GM19467 (cell line): ENCODE results near the gene CD163.
"Not testable (repeated sequence)": the region's sequence is repeated elsewhere in the genome, so short reads cannot be mapped to it uniquely, and the experiment has no call there.

Experiments
- ATAC-seq: cut with Tn5 transposase; IDR thresholded peaks from one replicate; pipeline ENCODE4 v1.9.1; 2021; ENCODE audit warnings: mild to moderate bottlenecking, moderate library complexity; ENCODE audit not compliant: unreplicated experiment

The CD163 gene

DNA sequence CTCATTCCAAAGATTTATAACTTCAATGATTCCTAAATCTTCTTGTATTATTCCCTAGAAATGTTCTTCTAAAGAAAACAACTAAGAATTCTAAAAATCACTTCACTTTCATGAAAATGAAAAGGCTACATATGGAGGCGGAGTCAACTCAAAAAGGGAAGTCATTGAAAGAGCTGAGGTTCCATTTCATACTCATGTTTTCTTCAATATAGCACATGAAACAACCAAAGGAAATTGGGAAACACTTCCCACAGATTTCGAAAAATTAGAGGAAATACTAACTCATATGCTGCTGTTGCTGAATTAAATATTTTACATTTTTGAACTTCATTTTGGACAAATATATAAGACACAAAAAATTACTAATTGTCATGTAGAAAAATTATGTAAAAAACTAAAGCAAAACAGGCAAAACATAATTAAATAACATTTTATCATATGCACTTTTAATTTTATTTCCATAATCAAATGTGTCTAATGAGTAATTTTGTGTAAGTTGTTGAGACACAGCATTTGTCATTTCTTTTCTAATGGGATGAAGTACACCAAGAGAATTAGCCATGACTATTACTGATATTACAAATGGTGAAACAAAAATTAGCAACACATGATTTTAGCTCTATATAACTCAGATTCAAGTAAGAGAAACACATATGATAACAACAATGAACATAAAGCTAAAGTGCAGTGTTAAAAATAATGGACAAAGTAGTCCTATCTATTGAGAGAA lies at the start of gene CD163:
TSS of gene CD163 (minus strand) at position 92 of the 730 bp plus-strand sequence. CDS start at position 5, 87 bp downstream.
- ATAC-seq, result no peak

- ATAC-seq, result no peak
These were observed 39.2 kb upstream of the CD163 start for GRCh38 chr12:7542813-7543212.

- no peak for ATAC-seq
These were observed 38.5 kb upstream of the CD163 start for GRCh38 chr12:7542046-7542445.

DNA sequence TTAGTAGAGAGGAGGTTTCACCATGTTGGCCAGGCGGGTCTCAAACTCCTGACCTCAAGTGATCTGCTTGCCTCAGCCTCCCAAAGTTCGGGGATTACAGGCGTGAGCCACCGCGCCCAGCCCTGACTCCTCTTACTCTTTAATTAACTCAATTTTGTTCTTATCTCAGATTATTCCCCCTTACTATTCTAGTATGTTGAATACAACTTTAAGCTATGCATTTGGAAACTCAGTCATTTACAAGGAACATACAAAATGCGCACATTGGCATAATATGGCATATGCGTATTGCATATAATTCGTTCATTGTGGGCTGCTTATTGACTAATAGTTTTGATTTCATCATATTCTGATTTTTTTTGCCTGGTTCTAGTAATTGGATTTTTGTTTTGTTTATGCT lies 10.8 kb upstream of the CD163 start:
- no peak for ATAC-seq

GRCh38 chr12:7512553-7512952 lies 9.0 kb upstream of the CD163 start:
- ATAC-seq, result no peak

GRCh38 chr12:7509793-7510470 lies 6.4 kb upstream of the CD163 start:
- ATAC-seq, result not testable (repeated sequence)

DNA sequence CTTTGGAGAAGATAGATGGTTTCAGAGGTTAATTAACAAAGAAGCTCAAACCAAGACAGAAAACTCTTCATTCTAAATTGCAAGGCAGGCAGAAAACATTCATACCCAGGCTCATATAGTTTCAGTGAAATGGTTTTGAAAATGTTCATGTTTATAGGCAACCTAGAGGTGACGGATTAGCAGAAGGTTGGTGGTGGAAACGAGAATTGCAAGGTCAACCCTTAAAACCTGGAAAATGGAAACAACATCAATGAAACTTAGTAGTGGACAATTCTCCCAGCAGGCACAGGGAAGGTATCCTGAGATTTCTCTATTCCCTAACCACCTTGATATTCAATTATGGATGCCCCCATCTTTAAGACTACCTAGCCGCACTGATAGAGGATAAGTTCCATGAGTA lies 965 bp downstream of the CD163 start:
- no peak for ATAC-seq

DNA sequence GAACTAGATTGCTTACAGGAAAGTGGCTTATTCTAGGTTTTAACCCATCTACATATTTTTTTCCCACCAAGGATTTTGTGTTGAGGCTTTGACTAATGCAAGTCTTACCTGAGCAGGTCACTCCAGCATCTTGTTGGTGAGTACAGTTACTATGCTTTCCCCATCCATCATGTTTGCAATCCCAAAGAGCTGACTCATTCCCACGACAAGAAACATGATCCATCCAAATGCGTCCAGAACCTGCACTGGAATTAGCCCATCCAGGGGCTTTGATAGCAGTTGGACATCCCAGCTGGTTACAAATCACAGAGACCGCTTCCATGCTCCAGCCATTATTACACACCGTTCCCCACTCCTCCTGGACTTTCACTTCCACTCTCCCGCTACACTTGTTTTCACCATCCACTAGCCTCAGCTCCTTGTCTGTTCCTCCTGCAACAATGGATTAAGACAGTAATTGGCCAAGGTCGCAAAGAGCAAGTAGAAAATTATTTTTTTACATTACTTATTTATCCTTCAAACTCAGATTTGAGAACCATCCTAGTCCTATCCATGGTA lies 2.5 kb downstream of the CD163 start:
- ATAC-seq, result no peak

DNA sequence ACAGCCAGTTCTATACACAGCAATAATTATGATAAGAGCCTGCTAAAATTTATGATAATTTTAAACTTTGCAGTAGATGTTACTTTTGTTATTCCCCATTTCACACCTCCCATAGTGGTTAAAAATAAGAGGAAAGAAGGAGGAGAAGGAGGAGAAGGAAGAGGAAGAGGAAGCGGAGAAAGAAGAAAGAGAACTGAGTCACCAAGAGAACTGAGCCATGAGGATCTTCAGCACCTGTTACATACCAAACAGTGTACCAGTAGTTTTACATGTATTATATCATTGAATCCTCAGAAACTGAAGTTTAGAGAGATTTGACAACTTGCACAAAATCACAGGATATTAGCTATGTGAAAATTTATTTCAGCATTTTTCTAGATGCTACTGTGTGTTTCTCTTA lies 3.9 kb downstream of the CD163 start:
- no peak for ATAC-seq

GRCh38 chr12:7498809-7499208 lies 4.8 kb downstream of the CD163 start:
- ATAC-seq, result no peak

- ATAC-seq, result no peak
These were observed 5.9 kb downstream of the CD163 start for GRCh38 chr12:7497661-7498060.

GRCh38 chr12:7496451-7496850 lies 7.1 kb downstream of the CD163 start:
- ATAC-seq, result no peak

- no peak for ATAC-seq
These were observed 8.4 kb downstream of the CD163 start for GRCh38 chr12:7495136-7495535.

DNA sequence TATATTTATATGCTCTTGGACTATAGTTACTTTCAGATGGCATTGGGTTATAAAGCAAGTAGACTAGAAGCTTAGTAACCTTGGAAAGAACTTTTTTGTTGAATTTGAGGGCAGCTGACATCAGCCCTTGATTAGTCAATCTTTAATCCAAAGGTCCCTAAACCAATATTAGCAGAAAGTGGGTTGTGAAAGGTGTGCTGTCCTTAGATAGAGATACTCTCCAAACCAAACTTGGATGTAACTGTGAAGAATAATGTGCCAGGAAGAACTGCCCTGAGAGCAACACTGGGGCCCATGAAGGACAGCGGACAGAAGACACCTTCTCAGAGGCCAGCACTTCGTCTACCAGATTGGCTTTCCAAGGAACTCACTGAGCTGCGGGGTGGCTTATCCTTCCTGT lies 10.6 kb downstream of the CD163 start:
- ATAC-seq, result no peak

DNA sequence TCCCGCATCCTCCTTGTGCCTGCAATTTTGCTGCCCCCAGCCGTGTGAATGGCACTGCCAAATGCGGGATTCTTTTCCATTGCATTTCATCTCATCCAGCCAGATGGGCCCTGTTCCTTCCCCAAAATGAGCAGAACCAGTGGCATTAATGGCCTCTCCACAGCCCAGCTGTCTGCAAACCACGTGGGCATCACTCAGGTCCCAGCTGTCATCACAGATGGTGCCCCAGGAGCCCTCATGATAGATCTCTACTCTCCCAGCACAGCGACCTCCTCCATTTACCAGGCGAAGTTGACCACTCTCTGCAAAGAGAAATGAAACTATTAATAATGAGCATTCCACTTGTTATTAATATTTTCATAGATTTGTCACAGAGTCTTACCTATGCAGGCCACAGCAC lies 17.1 kb downstream of the CD163 start:
- no peak for ATAC-seq

GRCh38 chr12:7485095-7485494 lies 18.5 kb downstream of the CD163 start:
- no peak for ATAC-seq

- no peak for ATAC-seq
These were observed 20.2 kb downstream of the CD163 start for GRCh38 chr12:7483343-7483742.

GRCh38 chr12:7479771-7480170 lies 23.8 kb downstream of the CD163 start:
- no peak for ATAC-seq

GRCh38 chr12:7472060-7472459 lies 31.5 kb downstream of the CD163 start:
- ATAC-seq, result no peak

DNA sequence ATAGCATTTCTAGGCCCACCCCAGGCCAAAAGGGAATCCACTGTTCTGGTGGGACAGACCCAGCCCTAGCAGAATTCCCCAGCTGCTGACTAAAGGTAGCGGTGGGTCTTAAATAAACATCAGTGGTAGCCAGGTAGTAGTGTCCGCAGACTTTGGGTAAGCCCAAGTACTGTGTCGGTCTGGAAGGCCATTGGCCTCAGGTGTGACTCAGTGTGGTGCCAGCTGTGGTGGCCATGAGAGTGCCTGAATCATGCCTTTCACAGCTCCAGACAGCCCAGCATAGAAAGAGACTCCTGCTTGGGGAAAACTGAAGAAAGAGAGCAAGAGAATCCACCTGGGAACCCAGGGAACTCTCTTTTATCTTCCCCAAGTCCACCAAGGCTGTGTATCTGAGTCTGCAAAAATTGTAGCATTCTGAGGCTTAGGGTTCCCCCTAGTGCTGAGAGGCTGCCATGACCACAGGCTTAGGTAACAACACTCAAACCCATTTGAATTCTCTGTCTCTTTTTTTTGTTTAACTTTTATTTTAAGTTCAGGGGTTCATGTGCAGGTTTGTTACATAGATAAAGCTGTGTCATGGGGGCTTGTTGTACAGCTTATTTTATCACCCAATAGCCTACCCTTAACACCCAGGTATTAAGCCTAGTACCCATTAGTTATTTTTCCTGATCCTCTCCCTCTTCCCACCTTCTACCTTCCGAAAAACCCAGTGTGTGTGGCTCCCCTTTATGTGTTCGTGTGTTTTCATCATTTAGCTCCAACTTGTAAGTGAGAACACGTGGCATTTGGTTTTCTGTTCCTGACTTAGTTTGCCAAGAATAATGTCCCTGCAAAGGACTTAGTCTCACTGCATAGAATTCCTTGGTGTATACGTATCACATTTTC lies 43.0 kb downstream of the CD163 start:
- no peak for ATAC-seq

- no peak for ATAC-seq
These were observed 43.6 kb downstream of the CD163 start for GRCh38 chr12:7459973-7460372.
